ENCODE results near the gene RNF223.

Gene RNF223

DNA sequence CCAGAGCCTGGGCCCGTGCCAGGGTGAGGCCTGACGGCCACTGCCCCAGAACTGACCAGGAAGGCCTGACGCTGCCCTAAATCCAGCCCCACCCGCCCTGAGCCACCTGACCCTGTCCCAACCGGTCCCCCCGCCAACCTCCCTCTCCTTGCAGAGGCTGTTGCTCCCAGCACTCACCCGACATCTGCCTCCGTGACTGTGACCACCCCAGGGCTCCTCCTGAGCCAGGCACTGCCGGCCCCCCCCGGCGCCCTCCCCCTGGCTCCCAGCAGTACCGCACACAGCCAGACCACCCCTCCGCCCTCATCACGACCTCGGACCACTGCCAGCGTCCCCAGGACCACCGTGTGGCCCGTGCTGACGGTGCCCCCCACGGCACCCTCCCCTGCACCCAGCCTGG, 27.9 kb downstream of the RNF223 start:
- no peaks in the 10 kb centered on the region for H3K9me3 ChIP-seq (ENCODE audit: insufficient read depth, low read length)
- no peak overlapping the region for H3K4me2 ChIP-seq (ENCODE audit: low read length)
- no peaks in the 10 kb centered on the region for H3K79me2 ChIP-seq (ENCODE audit: low read length)
- no peaks in the 10 kb centered on the region for H3K36me3 ChIP-seq (replicated peaks; ENCODE audit: low read depth, low read length)
- no peak overlapping the region for H3K9ac ChIP-seq (ENCODE audit: low read length)
- H3K27ac ChIP-seq (ENCODE audit: low read length), result no peak overlapping the region
- H4K20me1 ChIP-seq (ENCODE audit: insufficient read depth, low read length), result no peaks in the 10 kb centered on the region
- no peak overlapping the region for H3K4me3 ChIP-seq (ENCODE audit: low read length)
- peaks cover 6% of the 10 kb centered on the region for H3K4me1 ChIP-seq (ENCODE audit: low read length)
- H3K27me3 ChIP-seq (ENCODE audit: low read depth, low read length), result no peaks in the 10 kb centered on the region
- H2AFZ ChIP-seq (ENCODE audit: low read depth, low read length), result no peak overlapping the region
- TF ChIP-seq EZH2phosphoT487 (IDR thresholded peaks at IDR 0.05; ENCODE audit: low read depth), result no peak
- no peak for TF ChIP-seq CTCF (IDR thresholded peaks at IDR 0.05; ENCODE audit: low read depth, low read length)

GRCh38 chr1:1045129-1045528, 29.0 kb downstream of the RNF223 start:
- no peaks in the 10 kb centered on the region for H3K9me3 ChIP-seq (ENCODE audit: insufficient read depth, low read length)
- peaks cover 1% of the 10 kb centered on the region; the same call in 1 of the 2 replicates for H3K4me1 ChIP-seq (ENCODE audit: low read length)
- no peak overlapping the region for H2AFZ ChIP-seq (ENCODE audit: low read depth, low read length)
- no peak overlapping the region for H3K4me3 ChIP-seq (ENCODE audit: low read length)
- H4K20me1 ChIP-seq (ENCODE audit: insufficient read depth, low read length), result no peaks in the 10 kb centered on the region
- H3K4me2 ChIP-seq (ENCODE audit: low read length), result no peak overlapping the region
- H3K36me3 ChIP-seq (replicated peaks; ENCODE audit: low read depth, low read length), result no peaks in the 10 kb centered on the region
- no peaks in the 10 kb centered on the region for H3K79me2 ChIP-seq (ENCODE audit: low read length)
- no peak overlapping the region for H3K9ac ChIP-seq (ENCODE audit: low read length)
- TF ChIP-seq CTCF (IDR thresholded peaks at IDR 0.05; ENCODE audit: low read depth, low read length), result no peak
- no peak for TF ChIP-seq EZH2phosphoT487 (IDR thresholded peaks at IDR 0.05; ENCODE audit: low read depth)
- H3K27ac ChIP-seq (ENCODE audit: low read length), result no peak overlapping the region
- no peaks in the 10 kb centered on the region for H3K27me3 ChIP-seq (ENCODE audit: low read depth, low read length)

GRCh38 chr1:1044455-1045078, 29.5 kb downstream of the RNF223 start:
- Histone ChIP-seq H4K20me1 (ENCODE audit: insufficient read depth, low read length) (no peaks in the 10 kb centered on the region), H3K27me3 (ENCODE audit: low read depth, low read length) (no peaks in the 10 kb centered on the region), H3K9ac (ENCODE audit: low read length) (no peak overlapping the region), H3K4me1 (ENCODE audit: low read length) (peaks cover 2% of the 10 kb centered on the region), H3K36me3 (replicated peaks; ENCODE audit: low read depth, low read length) (no peaks in the 10 kb centered on the region), H3K27ac (ENCODE audit: low read length) (no peak overlapping the region), H3K4me3 (ENCODE audit: low read length) (no peak overlapping the region), H2AFZ (ENCODE audit: low read depth, low read length) (no peak overlapping the region), H3K79me2 (ENCODE audit: low read length) (no peaks in the 10 kb centered on the region), H3K4me2 (ENCODE audit: low read length) (no peak overlapping the region), H3K9me3 (ENCODE audit: insufficient read depth, low read length) (no peaks in the 10 kb centered on the region)
- TF ChIP-seq EZH2phosphoT487 (IDR thresholded peaks at IDR 0.05; ENCODE audit: low read depth) (no peak), CTCF (IDR thresholded peaks at IDR 0.05; ENCODE audit: low read depth, low read length) (no peak)

- no peak for TF ChIP-seq CTCF (IDR thresholded peaks at IDR 0.05; ENCODE audit: low read depth, low read length)
- no peak for TF ChIP-seq EZH2phosphoT487 (IDR thresholded peaks at IDR 0.05; ENCODE audit: low read depth)
- no peaks in the 10 kb centered on the region for H3K27me3 ChIP-seq (ENCODE audit: low read depth, low read length)
These were observed 30.2 kb downstream of the RNF223 start for GRCh38 chr1:1043921-1044320.

More at GRCh38 chr1:1043921-1044320, 30.2 kb downstream of the RNF223 start:
- H3K36me3 ChIP-seq (replicated peaks; ENCODE audit: low read depth, low read length), result no peaks in the 10 kb centered on the region
- H3K9ac ChIP-seq (ENCODE audit: low read length), result no peak overlapping the region
- no peak overlapping the region for H3K27ac ChIP-seq (ENCODE audit: low read length)
- H3K79me2 ChIP-seq (ENCODE audit: low read length), result no peaks in the 10 kb centered on the region
- no peaks in the 10 kb centered on the region; the same call in 1 of the 2 replicates for H4K20me1 ChIP-seq (ENCODE audit: insufficient read depth, low read length)
- no peaks in the 10 kb centered on the region for H3K9me3 ChIP-seq (ENCODE audit: insufficient read depth, low read length)
- H3K4me1 ChIP-seq (ENCODE audit: low read length), result peaks cover 8% of the 10 kb centered on the region
- H3K4me3 ChIP-seq (ENCODE audit: low read length), result no peak overlapping the region
- H3K4me2 ChIP-seq (ENCODE audit: low read length), result no peak overlapping the region
- H2AFZ ChIP-seq (ENCODE audit: low read depth, low read length), result no peak overlapping the region

Measured in OCI-LY3 (cell line).